Uterus (tissue), 2 donors: Measurements from ENCODE around the gene DNMT3A.

Experiments used
- CTCF ChIP-seq, 4 experiments: fragments of 200-600 bp in 2 of 4; fragments of 450-650 bp in 2 of 4; sonication (generic) in 2 of 4; IDR thresholded peaks; one replicate each; pipeline ENCODE4 v1.5.1; 2016 to 2019; ENCODE audit warnings: antibody characterized with exemption in 4 of 4, mild to moderate bottlenecking in 2 of 4, moderate library complexity in 1 of 4
- POLR2A ChIP-seq, 2 donors: fragments of 450-650 bp; IDR thresholded peaks; one replicate each; pipeline ENCODE4 v1.6.1; 2016; ENCODE audit warnings: antibody characterized with exemption in 2 of 2, mild to moderate bottlenecking in 1 of 2, moderate library complexity in 1 of 2

DNA sequence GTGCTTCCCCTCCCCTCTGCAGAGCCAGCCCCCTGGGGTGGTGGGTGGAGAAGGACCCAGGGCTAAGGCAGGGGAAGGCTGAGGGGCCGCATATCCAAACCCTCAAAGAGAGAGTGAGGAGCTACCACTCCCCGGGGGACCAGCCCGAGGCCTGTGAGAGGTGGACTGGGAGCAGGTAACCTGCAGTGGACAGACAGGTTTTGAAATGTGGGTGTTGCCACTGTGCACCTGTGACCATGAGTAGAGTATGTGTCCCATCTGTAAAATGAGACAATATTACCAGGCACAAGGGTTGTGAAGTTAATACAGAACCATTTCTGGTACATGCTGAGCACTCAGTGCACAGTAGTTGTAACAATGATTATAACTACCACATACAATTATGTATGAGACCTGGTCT lies 122.1 kb downstream of the DNMT3A start:
- TF ChIP-seq CTCF (IDR thresholded peaks at IDR 0.05), result no peak
- TF ChIP-seq POLR2A (IDR thresholded peaks at IDR 0.05), result no peak
